Keratinocyte (primary cell): ENCODE measurements around the gene MYADM. TPM values are rescaled to one million over a fixed set of nuclear protein-coding genes. Genes with fewer than 3 reads are reported as not detected.

Source experiments
- DNase-seq: peaks from one replicate; pipeline ENCODE4 v3.0.0-alpha.2; 2011; ENCODE audit warnings: low read depth, missing footprints, low spot score
- FAIRE-seq: peaks from 2 replicates; lab custom pipeline; 2011; peaks lifted over from hg19 to GRCh38; lab: Jason Lieb, UNC
- H2AFZ ChIP-seq: 2 replicates; pipeline ENCODE4 v1.6.0; 2012; ENCODE audit warnings: low read length, control low read depth, inconsistent platforms; ENCODE audit not compliant: control insufficient read depth
- H3K27ac ChIP-seq: 2 replicates; pipeline ENCODE4 v1.5.1; 2011; ENCODE audit warnings: low read length; ENCODE audit not compliant: control insufficient read depth, insufficient read depth
- H3K27me3 ChIP-seq: 3 replicates; pipeline ENCODE4 v1.6.0; 2011; ENCODE audit warnings: low read length; ENCODE audit not compliant: control insufficient read depth, insufficient read depth; ENCODE audit errors: extremely low read depth
- H3K36me3 ChIP-seq, 2 experiments: 2 replicates in 1 of 2; 3 replicates in 1 of 2; pipeline ENCODE4 v1.5.1; 2011; ENCODE audit warnings: low read length in 2 of 2, mild to moderate bottlenecking in 1 of 2; ENCODE audit not compliant: control insufficient read depth in 2 of 2, insufficient read depth in 2 of 2; ENCODE audit errors: extremely low read depth in 1 of 2
- H3K4me1 ChIP-seq: 3 replicates; pipeline ENCODE4 v1.5.1; 2011; ENCODE audit warnings: low read length; ENCODE audit not compliant: control insufficient read depth, insufficient read depth; ENCODE audit errors: extremely low read depth
- H3K4me2 ChIP-seq: 3 replicates; pipeline ENCODE4 v1.6.0; 2011; ENCODE audit warnings: low read depth, low read length; ENCODE audit not compliant: control insufficient read depth, insufficient read depth; ENCODE audit errors: extremely low read depth
- H3K4me3 ChIP-seq, 3 experiments: fragments of 200-600 bp in 1 of 3; sonication (generic) in 1 of 3; 2 replicates in 2 of 3; 3 replicates in 1 of 3; pipeline ENCODE4 v1.5.1; 2011 to 2016; ENCODE audit warnings: low read length in 3 of 3, mild to moderate bottlenecking in 3 of 3, control low read depth in 2 of 3, inconsistent platforms in 1 of 3, low read depth in 1 of 3, mixed read lengths in 1 of 3, mixed run types in 1 of 3, moderate library complexity in 1 of 3; ENCODE audit not compliant: control insufficient read depth in 2 of 3, insufficient read depth in 2 of 3; ENCODE audit errors: extremely low read depth in 1 of 3
- H3K79me2 ChIP-seq: 2 replicates; pipeline ENCODE4 v1.6.0; 2012; ENCODE audit warnings: low read length; ENCODE audit not compliant: control insufficient read depth, insufficient read depth
- H3K9ac ChIP-seq: 3 replicates; pipeline ENCODE4 v1.6.0; 2011; ENCODE audit warnings: low read length; ENCODE audit not compliant: control insufficient read depth, insufficient read depth; ENCODE audit errors: extremely low read depth
- H3K9me1 ChIP-seq: 3 replicates; pipeline ENCODE4 v1.6.0; 2011; ENCODE audit warnings: low read length; ENCODE audit not compliant: control insufficient read depth, insufficient read depth; ENCODE audit errors: extremely low read depth
- H3K9me3 ChIP-seq: 2 replicates; pipeline ENCODE4 v1.5.1; 2012; ENCODE audit warnings: low read depth, low read length; ENCODE audit not compliant: control insufficient read depth
- H4K20me1 ChIP-seq: 3 replicates; pipeline ENCODE4 v1.6.0; 2011; ENCODE audit warnings: low read length; ENCODE audit not compliant: control insufficient read depth, insufficient read depth; ENCODE audit errors: extremely low read depth
- EZH2 ChIP-seq: IDR thresholded peaks from one replicate; pipeline ENCODE4 v1.6.1; 2012; ENCODE audit warnings: inconsistent platforms, mild to moderate bottlenecking, low read length, moderate library complexity
- dilution Hi-C: fragments of 300-500 bp; cut with MboI; formaldehyde crosslinking; loops from one replicate; pipeline ENCODE4 v1.7.0; 2020; ENCODE audit warnings: low sequenced_read_pairs; ENCODE audit not compliant: extremely low pct_ligation_motif_present
- polyA plus RNA-seq, 5 experiments: library from polyadenylated mRNA; depleted of rRNA in 3 of 5; stranded (reverse) in 3 of 5; stranded (forward) in 1 of 5; unstranded in 1 of 5; fragments of >200 nt; gene quantifications; 1 replicate in 1 of 5; 2 replicates in 3 of 5; 3 replicates in 1 of 5; pipeline versions ENCODE4 v1.2.1 to v1.2.3, GENCODE V29; 2011 to 2012; ENCODE audit warnings: missing spikeins in 2 of 5, low read depth in 1 of 5, low replicate concordance in 1 of 5
- TF ChIP-seq, protein P1 (sequence below), 3 experiments: IDR thresholded peaks in 1 of 3; conservative IDR thresholded peaks in 1 of 3; optimal IDR thresholded peaks in 1 of 3; 2 replicates in 2 of 3; 3 replicates in 1 of 3; pipeline versions ENCODE3 to v1.5.1; 2011; ENCODE audit warnings: low read length in 3 of 3, mild to moderate bottlenecking in 3 of 3, moderate library complexity in 2 of 3, control low read depth in 1 of 3, inconsistent platforms in 1 of 3; ENCODE audit not compliant: insufficient read depth in 2 of 3; ENCODE audit errors: extremely low read depth in 1 of 3

Gene MYADM
- polyA plus RNA-seq, 1 donor (not counting 4 experiments of a cell fraction or from before 2014, with no cell fraction given) = 16.8 TPM

DNA sequence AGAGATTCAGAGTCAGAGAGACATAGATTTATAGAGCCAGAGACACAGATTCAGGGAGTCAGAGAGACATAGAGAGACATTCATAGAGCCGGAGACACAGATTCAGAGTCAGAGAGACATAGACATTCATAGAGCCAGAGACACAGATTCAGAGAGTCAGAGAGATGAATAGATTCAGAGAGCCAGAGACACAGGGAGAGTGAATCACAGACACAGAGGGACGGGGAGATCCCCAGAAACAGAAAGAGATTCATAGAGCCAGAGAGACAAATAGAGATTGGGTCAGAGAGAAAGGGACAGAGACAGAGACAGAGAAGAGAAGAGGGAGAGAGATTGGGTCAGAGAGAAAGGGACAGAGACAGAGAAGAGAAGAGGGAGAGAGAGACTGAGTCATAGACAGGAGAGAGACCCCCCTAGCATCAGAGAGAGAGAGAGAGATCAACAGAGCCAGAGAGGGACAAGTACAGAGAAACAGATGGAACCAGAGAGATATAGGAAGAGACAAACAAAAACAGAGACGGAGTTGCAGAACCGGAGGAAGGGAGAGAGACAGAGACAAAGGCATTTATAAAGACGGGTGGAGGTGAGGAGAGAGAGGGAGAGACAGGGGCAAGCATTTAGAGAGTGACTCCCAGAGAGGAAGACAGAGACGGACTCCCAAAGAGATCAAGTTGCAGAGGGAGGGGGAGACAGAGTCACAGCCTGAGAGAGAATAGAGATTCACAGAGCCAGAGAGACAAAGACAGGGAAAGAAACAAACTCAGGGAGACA, 13.2 kb downstream of the MYADM start:
- peak overlapping the region; percentile 67 for H2AFZ ChIP-seq
- FAIRE-seq = no peak
- H3K4me2 ChIP-seq = peak overlapping the region; percentile 77
- TF ChIP-seq EZH2 = no peak
- TF ChIP-seq, protein P1, sequence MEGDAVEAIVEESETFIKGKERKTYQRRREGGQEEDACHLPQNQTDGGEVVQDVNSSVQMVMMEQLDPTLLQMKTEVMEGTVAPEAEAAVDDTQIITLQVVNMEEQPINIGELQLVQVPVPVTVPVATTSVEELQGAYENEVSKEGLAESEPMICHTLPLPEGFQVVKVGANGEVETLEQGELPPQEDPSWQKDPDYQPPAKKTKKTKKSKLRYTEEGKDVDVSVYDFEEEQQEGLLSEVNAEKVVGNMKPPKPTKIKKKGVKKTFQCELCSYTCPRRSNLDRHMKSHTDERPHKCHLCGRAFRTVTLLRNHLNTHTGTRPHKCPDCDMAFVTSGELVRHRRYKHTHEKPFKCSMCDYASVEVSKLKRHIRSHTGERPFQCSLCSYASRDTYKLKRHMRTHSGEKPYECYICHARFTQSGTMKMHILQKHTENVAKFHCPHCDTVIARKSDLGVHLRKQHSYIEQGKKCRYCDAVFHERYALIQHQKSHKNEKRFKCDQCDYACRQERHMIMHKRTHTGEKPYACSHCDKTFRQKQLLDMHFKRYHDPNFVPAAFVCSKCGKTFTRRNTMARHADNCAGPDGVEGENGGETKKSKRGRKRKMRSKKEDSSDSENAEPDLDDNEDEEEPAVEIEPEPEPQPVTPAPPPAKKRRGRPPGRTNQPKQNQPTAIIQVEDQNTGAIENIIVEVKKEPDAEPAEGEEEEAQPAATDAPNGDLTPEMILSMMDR (optimal IDR thresholded peaks at IDR 0.05 in 1 of 3, IDR thresholded peaks at IDR 0.05 in 1 of 3, conservative IDR thresholded peaks at IDR 0.05 in 1 of 3; ENCODE audit: extremely low read depth in 1 of 3, insufficient read depth in 2 of 3, low read length in 3 of 3) = no peak
- no peaks in the 10 kb centered on the region for H3K36me3 ChIP-seq
- no peaks in the 10 kb centered on the region for H4K20me1 ChIP-seq
- DNase-seq = no peak
- no peaks in the 10 kb centered on the region for H3K9me1 ChIP-seq
- dilution Hi-C loops = no loop called here
- H3K4me3 ChIP-seq = peak overlapping the region in 2 of 3 experiments; percentile 57 to 61
- H3K27me3 ChIP-seq = peaks cover 36% of the 10 kb centered on the region
- peaks cover 15% of the 10 kb centered on the region for H3K4me1 ChIP-seq
- H3K27ac ChIP-seq = no peak overlapping the region
- peak overlapping the region; percentile 47 for H3K9ac ChIP-seq
- no peaks in the 10 kb centered on the region for H3K79me2 ChIP-seq
- H3K9me3 ChIP-seq = no peaks in the 10 kb centered on the region

DNA sequence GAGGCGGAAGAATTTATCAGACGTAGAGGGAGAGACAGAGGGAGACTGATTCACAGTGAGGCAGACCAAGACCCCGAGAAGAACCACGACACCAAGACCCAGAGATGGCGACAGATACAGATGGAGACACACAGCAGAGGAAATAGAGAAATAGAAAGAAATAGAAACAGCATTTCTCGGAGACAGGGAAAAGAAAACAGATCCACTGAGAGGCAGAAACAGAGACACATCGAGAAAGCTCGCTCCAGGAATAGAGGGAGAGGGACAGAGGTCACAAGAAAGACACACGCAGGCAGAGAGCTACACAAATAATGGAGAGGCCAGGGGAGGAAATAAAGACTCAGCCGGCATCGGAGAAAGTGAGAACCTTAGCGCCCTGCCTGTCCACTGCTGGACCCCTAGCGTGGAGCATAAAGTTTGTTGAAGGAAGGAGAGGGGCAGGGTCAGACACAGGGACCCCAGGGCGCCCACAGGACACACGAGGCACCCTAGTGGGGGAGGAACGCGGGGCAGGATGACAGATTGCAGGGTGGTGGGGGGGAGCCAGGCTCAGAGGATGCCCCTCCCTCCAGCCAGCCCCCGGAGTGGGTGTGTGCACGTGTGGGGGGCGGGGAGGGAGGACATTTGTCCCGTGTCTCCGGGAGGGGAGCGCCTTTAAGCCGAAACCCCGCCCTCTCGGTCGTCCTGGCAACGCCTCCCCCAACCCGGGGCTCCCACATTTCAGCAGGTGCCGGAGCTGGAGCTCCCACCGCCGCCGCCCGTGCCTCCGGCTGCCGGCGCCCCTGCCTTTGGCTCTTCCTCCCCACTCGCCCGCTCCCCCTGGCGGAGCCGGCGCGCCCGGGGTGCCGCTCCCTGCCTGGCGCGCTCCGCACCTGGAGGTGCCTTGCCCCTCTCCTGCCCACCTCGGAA, 14.1 kb downstream of the MYADM start, which contains the start of gene PRKCG:
PRKCG (plus strand) TSS at position 716 of the 909 bp plus-strand sequence. CDS start 298 bp downstream, outside the sequence.
- Histone ChIP-seq H3K4me2 (peak within 1 kb of the TSS; percentile 77), H3K36me3 (no peaks in the 10 kb centered on the region), H4K20me1 (no peaks in the 10 kb centered on the region), H3K9ac (peak within 1 kb of the TSS; percentile 47), H3K4me3 (peak within 1 kb of the TSS; percentile 16 to 61 (median 57)), H2AFZ (peak within 1 kb of the TSS; percentile 67), H3K4me1 (peaks cover 15% of the 10 kb centered on the region), H3K79me2 (no peaks in the 10 kb centered on the region), H3K27ac (no peak within 1 kb of the TSS), H3K9me1 (no peaks in the 10 kb centered on the region), H3K9me3 (no peaks in the 10 kb centered on the region), H3K27me3 (peaks cover 36% of the 10 kb centered on the region)
- FAIRE-seq (peak; percentile 39), DNase-seq (no peak)
- TF ChIP-seq, protein P1 (optimal IDR thresholded peaks at IDR 0.05 in 1 of 3, IDR thresholded peaks at IDR 0.05 in 1 of 3, conservative IDR thresholded peaks at IDR 0.05 in 1 of 3; ENCODE audit: extremely low read depth in 1 of 3, insufficient read depth in 2 of 3, low read length in 3 of 3) = peak; percentile 25 to 61 (median 41)
- TF ChIP-seq EZH2 = peak; percentile 37
- dilution Hi-C loops = no loop called here
